ENCODE measurements around the gene SMYD3. TPM values are rescaled to one million over a fixed set of nuclear protein-coding genes. Genes with fewer than 3 reads are reported as not detected.

The SMYD3 gene
- total and polyA plus RNA-seq, 9 of the 15 experiments (the other 6 are each of a cell fraction or from before 2014, with no cell fraction given): 128 to 440 (median 197) TPM

DNA sequence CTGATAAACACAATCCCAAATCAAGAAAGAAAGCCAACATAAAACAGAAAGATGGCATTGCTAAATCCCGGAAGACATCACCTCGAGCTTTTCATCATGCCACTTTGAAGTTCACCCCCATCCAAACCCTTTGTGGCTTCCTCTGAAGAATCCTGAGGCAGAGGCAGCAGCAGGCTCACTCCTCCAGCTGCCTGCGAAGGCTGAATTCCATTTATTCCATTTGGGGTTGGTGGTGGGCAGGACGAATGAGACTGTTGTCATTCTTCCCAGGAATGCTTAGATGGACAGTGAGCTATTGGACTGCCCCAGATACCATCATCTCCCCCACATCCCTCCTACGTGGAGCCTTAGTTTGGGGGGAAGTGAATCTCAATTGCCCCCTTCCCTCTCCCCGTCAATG lies 437.5 kb downstream of the SMYD3 start:
- no peak for FAIRE-seq
- H3K36me3 ChIP-seq (ENCODE audit: control insufficient read depth, insufficient read depth, low read length): no peaks in the 10 kb centered on the region; the same call in 2 of the 3 replicates
- no peak overlapping the region for H3K4me2 ChIP-seq (ENCODE audit: insufficient read depth, low read length)
- peak; percentile 26 for ATAC-seq
- TF ChIP-seq EGR1 (conservative IDR thresholded peaks at IDR 0.05) (no peak; the same call in 1 of the 2 replicates), NCOA4 (IDR thresholded peaks at IDR 0.05; ENCODE audit: partially characterized antibody) (no peak), ELF4 (CRISPR knock-in tag; IDR thresholded peaks at IDR 0.05) (no peak)
- TF ChIP-seq, protein P1, sequence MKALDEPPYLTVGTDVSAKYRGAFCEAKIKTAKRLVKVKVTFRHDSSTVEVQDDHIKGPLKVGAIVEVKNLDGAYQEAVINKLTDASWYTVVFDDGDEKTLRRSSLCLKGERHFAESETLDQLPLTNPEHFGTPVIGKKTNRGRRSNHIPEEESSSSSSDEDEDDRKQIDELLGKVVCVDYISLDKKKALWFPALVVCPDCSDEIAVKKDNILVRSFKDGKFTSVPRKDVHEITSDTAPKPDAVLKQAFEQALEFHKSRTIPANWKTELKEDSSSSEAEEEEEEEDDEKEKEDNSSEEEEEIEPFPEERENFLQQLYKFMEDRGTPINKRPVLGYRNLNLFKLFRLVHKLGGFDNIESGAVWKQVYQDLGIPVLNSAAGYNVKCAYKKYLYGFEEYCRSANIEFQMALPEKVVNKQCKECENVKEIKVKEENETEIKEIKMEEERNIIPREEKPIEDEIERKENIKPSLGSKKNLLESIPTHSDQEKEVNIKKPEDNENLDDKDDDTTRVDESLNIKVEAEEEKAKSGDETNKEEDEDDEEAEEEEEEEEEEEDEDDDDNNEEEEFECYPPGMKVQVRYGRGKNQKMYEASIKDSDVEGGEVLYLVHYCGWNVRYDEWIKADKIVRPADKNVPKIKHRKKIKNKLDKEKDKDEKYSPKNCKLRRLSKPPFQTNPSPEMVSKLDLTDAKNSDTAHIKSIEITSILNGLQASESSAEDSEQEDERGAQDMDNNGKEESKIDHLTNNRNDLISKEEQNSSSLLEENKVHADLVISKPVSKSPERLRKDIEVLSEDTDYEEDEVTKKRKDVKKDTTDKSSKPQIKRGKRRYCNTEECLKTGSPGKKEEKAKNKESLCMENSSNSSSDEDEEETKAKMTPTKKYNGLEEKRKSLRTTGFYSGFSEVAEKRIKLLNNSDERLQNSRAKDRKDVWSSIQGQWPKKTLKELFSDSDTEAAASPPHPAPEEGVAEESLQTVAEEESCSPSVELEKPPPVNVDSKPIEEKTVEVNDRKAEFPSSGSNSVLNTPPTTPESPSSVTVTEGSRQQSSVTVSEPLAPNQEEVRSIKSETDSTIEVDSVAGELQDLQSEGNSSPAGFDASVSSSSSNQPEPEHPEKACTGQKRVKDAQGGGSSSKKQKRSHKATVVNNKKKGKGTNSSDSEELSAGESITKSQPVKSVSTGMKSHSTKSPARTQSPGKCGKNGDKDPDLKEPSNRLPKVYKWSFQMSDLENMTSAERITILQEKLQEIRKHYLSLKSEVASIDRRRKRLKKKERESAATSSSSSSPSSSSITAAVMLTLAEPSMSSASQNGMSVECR (CRISPR knock-in tag; IDR thresholded peaks at IDR 0.05): peak; percentile 42; the same call in 1 of the 2 replicates
- peaks cover 4 to 30% of the 10 kb centered on the region in 2 experiments; a peak in 4 of 5 replicates for H3K4me1 ChIP-seq (replicated peaks in 1 of 2; ENCODE audit: control insufficient read depth in 2 of 2, insufficient read depth in 2 of 2, low read length in 2 of 2)
- H3K4me3 ChIP-seq: no peak overlapping the region
- no peaks in the 10 kb centered on the region for H3K9me1 ChIP-seq (ENCODE audit: control insufficient read depth, insufficient read depth, low read length)
- H3K27ac ChIP-seq (ENCODE audit: extremely low read depth, low read depth, low read length): no peak overlapping the region; the same call in 2 of the 3 replicates
- no peaks in the 10 kb centered on the region for H3K27me3 ChIP-seq (ENCODE audit: control insufficient read depth in 2 of 2, insufficient read depth in 2 of 2, low read length in 2 of 2)
- in situ Hi-C loops (cut with MboI): no loop called here
- peaks cover 5% of the 10 kb centered on the region; the same call in 2 of the 3 replicates for H3K79me2 ChIP-seq (ENCODE audit: control insufficient read depth, insufficient read depth, low read length)
- intact Hi-C loops (cut with micrococcal nuclease): no loop called here
- H2AFZ ChIP-seq (ENCODE audit: low read depth, low read length): no peak overlapping the region
- H3K9ac ChIP-seq (ENCODE audit: insufficient read depth in 1 of 2, low read depth in 2 of 2, low read length in 2 of 2): no peak overlapping the region; a peak in 1 of 4 replicates
- DNase-seq (ENCODE audit: extremely low read depth in 1 of 4, low spot score in 3 of 4): no peak
- H3K9me3 ChIP-seq (replicated peaks; ENCODE audit: control insufficient read depth, insufficient read depth, low read depth, low read length): no peaks in the 10 kb centered on the region
- H4K20me1 ChIP-seq (replicated peaks; ENCODE audit: control insufficient read depth, insufficient read depth, low read length): no peaks in the 10 kb centered on the region
- WGBS (ENCODE audit: insufficient coverage, low coverage, missing lambda C conversion rate): 51% methylated on average over 6 of the region's 6 CpGs
- ChIA-PET CTCF (ENCODE audit: low intra/inter-chr PET ratio) (no interaction called here), POLR2A (interaction anchor here (0.9 to 1.3 kb wide), 2 partner anchors 8 to 82 kb away, joined by 3 to 4 read pairs; no protein-coding TSS in a partner anchor)
- BruUV-seq (replicated peaks): no TSS peak

Measured in K562 (cell line).